Measurements from ENCODE around the gene DYTN.

GRCh38 chr2:206688453-206688852 is 29.7 kb downstream of the DYTN start:
- TF ChIP-seq CTCF (conservative IDR thresholded peaks at IDR 0.05; ENCODE audit: low read length) = no peak
- no peak for TF ChIP-seq EZH2phosphoT487 (IDR thresholded peaks at IDR 0.05; ENCODE audit: borderline replicate concordance, low read depth, low read length)
